Ascending aorta (tissue), 2 donors: Measurements from ENCODE around the gene ZNF48. TPM values are rescaled to one million over a fixed set of nuclear protein-coding genes. Genes with fewer than 3 reads are reported as not detected.

Experiments used
- DNase-seq, 2 donors: peaks; one replicate each; pipeline ENCODE4 v3.0.0-alpha.2; 2019; ENCODE audit warnings: low spot score in 2 of 2
- H3K27ac ChIP-seq, 2 donors: fragments of 200-600 bp; sonication (generic); one replicate each; pipeline ENCODE4 v1.5.1; 2016 to 2017; ENCODE audit warnings: mild to moderate bottlenecking in 1 of 2
- H3K27me3 ChIP-seq: fragments of 200-600 bp; sonication (generic); one replicate; pipeline ENCODE4 v1.5.1; 2017
- H3K36me3 ChIP-seq, 2 donors: fragments of 200-600 bp; sonication (generic); one replicate each; pipeline ENCODE4 v1.5.1; 2016
- H3K4me1 ChIP-seq, 2 donors: fragments of 200-600 bp; sonication (generic); one replicate each; pipeline ENCODE4 v1.5.1; 2016 to 2017; ENCODE audit warnings: mild to moderate bottlenecking in 1 of 2
- H3K4me3 ChIP-seq, 2 donors: fragments of 200-600 bp; sonication (generic); one replicate each; pipeline ENCODE4 v1.5.1; 2016 to 2017; ENCODE audit warnings: mild to moderate bottlenecking in 1 of 2
- H3K9me3 ChIP-seq, 2 donors: fragments of 200-600 bp; sonication (generic); one replicate each; pipeline ENCODE4 v1.5.1; 2016
- intact Hi-C: fragments of 100-400 bp; cut with DNase I; formaldehyde crosslinking; loops from one replicate; pipeline ENCODE4 v1.15.1; 2023
- total RNA-seq: library from RNA; depleted of rRNA; stranded (reverse); fragments of >200 nt; gene quantifications from one replicate; pipeline ENCODE4 v1.1.0, GENCODE V29; 2016
- TF ChIP-seq, protein P1 (sequence below), 3 experiments: fragments of 200-600 bp in 2 of 3; fragments of 450-650 bp in 1 of 3; sonication (generic) in 2 of 3; IDR thresholded peaks; one replicate each; pipeline ENCODE4 v1.5.1; 2016 to 2019; ENCODE audit warnings: antibody characterized with exemption in 3 of 3, mild to moderate bottlenecking in 1 of 3, moderate library complexity in 1 of 3

The ZNF48 gene
- total RNA-seq, 1 donor from 2014 or later: 25.1 TPM

DNA sequence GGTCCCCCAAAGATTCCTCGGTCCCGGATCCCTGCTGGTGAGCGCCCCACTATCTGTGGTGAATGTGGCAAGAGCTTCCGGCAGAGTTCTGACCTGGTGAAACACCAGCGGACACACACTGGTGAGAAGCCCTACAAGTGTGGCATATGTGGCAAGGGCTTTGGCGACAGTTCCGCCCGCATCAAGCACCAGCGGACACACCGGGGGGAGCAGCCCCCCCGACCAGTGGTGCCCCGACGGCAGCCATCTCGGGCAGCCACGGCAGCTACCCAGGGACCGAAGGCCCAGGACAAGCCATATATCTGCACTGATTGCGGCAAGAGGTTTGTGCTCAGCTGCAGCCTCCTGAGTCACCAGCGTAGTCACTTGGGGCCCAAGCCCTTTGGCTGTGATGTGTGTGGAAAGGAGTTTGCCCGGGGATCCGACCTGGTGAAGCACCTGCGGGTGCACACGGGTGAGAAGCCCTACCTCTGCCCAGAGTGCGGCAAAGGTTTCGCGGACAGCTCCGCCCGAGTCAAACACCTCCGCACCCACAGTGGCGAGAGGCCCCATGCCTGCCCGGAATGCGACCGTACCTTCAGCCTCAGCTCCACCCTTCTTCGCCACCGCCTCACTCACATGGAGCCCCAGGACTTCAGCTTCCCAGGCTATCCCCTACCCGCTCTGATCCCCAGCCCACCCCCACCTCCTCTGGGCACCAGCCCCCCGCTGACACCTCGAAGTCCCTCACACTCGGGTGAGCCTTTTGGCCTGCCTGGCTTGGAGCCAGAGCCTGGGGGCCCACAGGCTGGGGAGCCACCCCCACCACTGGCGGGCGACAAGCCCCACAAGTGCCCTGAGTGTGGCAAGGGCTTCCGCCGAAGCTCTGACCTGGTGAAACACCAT, 2.8 kb downstream of the ZNF48 start:
- Histone ChIP-seq H3K4me1 (peaks cover 11 to 15% of the 10 kb centered on the region in 2 donors), H3K27me3 (no peaks in the 10 kb centered on the region), H3K27ac (no peak overlapping the region), H3K9me3 (no peaks in the 10 kb centered on the region), H3K4me3 (no peak overlapping the region), H3K36me3 (peaks cover 10 to 14% of the 10 kb centered on the region in 2 donors)
- intact Hi-C loops: no loop called here
- TF ChIP-seq, protein P1, sequence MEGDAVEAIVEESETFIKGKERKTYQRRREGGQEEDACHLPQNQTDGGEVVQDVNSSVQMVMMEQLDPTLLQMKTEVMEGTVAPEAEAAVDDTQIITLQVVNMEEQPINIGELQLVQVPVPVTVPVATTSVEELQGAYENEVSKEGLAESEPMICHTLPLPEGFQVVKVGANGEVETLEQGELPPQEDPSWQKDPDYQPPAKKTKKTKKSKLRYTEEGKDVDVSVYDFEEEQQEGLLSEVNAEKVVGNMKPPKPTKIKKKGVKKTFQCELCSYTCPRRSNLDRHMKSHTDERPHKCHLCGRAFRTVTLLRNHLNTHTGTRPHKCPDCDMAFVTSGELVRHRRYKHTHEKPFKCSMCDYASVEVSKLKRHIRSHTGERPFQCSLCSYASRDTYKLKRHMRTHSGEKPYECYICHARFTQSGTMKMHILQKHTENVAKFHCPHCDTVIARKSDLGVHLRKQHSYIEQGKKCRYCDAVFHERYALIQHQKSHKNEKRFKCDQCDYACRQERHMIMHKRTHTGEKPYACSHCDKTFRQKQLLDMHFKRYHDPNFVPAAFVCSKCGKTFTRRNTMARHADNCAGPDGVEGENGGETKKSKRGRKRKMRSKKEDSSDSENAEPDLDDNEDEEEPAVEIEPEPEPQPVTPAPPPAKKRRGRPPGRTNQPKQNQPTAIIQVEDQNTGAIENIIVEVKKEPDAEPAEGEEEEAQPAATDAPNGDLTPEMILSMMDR (IDR thresholded peaks at IDR 0.05): no peak
- DNase-seq: no peak

DNA sequence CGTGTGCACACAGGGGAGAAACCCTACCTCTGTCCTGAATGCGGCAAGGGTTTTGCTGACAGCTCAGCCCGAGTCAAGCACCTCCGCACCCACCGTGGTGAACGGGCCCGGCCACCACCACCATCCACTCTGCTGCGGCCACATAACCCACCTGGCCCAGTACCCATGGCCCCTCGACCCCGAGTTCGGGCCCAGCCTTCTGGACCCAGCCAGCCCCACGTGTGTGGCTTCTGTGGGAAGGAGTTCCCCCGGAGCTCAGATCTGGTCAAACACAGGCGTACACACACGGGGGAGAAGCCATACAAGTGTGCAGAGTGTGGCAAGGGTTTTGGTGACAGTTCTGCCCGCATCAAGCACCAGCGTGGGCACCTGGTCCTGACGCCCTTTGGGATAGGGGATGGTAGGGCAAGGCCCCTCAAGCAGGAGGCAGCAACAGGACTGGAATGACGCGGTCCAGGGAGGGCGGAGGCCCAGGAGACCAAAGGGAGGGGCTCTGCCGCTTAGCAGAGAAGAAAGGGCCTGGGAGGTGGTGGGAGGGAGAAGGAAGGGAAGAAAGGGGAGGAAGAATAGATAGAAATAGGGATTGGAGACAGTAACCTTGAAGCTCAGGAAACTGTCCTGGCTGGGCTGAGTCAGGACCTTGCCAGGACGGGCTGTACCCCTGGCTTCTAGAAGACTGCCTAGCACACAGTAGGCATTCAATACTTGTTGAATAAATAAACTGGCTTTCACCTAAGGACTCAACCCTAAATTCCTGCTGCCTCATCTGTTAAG, 3.6 kb downstream of the ZNF48 start:
- intact Hi-C loops: no loop called here

DNA sequence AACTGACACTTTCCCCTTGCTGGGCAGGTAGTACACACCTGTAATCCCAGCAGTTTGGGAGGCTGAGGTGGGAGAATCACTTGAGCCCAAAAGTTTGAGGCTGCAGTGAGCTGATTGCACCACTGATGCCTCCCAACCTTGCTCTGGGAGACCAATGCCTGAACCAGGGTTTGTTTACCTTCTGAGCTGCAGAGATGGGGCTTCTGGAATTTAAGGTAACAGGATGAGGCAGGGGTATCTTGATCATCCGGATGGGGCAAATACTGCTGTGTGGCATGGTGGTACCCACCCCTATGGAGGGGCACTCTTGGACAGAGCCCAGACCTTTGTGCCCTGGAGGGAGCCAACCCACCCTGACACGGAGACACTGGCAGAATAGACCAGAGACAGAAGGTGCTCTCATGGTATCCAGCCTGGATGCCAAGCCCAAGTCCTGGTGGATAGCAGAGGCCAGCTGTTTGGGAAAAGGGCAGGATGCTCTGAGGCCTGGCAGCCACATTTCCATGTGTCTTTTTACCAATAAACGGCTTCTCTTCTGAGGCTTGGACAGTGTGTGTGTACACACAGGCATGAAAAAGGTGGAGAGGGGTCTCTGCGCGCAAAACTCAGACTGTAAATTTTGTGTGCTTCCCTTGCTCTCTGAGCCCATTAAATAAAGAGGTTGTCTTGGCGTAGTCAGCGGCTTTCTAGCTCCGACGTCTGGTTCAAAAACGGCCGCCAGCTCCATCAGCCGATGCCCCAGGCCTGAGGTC, 4.4 kb downstream of the ZNF48 start:
- no peak for DNase-seq
- Histone ChIP-seq H3K27ac (peak overlapping the region; percentile 87), H3K27me3 (no peaks in the 10 kb centered on the region), H3K4me1 (peaks cover 9 to 11% of the 10 kb centered on the region in 2 donors), H3K9me3 (no peaks in the 10 kb centered on the region), H3K36me3 (peaks cover 10 to 14% of the 10 kb centered on the region in 2 donors), H3K4me3 (peak overlapping the region; percentile 71 to 78)
- TF ChIP-seq, protein P1 (IDR thresholded peaks at IDR 0.05): no peak
- intact Hi-C loops: no loop called here

More for the DNA sequence above, 3.6 kb downstream of the ZNF48 start:
- Histone ChIP-seq H3K27ac (peak overlapping the region; percentile 87), H3K4me1 (peaks cover 11 to 15% of the 10 kb centered on the region in 2 donors), H3K9me3 (no peaks in the 10 kb centered on the region), H3K36me3 (peaks cover 10 to 14% of the 10 kb centered on the region in 2 donors), H3K4me3 (peak overlapping the region in 1 of 2 donors; percentile 78), H3K27me3 (no peaks in the 10 kb centered on the region)
- TF ChIP-seq, protein P1 (IDR thresholded peaks at IDR 0.05): no peak
- no peak for DNase-seq

DNA sequence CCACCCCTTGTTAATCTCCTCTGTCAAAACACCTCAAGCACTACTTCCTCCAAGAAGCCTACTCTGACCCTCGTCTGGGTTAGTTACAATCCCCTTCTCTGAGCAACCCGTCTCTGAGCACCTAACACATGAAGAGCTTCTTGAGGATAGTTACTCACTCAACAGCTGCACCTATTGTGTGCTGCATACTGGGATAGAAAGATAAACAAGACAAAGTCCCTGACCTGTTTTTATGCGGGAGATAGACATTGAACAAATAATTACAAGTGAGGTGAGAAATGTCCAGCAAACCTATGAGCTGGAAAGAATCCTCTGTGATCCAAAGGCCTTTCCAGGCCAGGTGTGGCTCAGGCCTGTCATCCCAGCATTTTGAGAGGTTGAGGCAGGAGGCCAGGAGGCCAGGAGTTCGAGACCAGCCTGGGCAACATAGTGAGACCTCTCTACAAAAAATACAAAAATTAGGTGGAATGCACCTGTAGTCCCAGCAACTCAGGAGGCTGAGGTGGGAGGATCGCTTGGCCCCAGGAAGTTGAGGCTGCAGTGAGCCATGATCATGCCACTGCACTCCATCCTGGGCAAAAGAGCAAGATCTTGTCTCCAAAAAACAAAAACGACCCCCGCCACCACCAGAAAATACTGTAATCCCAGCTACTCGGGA, 6.7 kb downstream of the ZNF48 start:
- Histone ChIP-seq H3K9me3 (no peaks in the 10 kb centered on the region), H3K36me3 (peaks cover 10 to 14% of the 10 kb centered on the region in 2 donors), H3K27ac (no peak overlapping the region), H3K4me3 (no peak overlapping the region), H3K4me1 (peaks cover 6% of the 10 kb centered on the region in 2 donors), H3K27me3 (no peaks in the 10 kb centered on the region)
- intact Hi-C loops: no loop called here
- TF ChIP-seq, protein P1 (IDR thresholded peaks at IDR 0.05): no peak
- DNase-seq: no peak

DNA sequence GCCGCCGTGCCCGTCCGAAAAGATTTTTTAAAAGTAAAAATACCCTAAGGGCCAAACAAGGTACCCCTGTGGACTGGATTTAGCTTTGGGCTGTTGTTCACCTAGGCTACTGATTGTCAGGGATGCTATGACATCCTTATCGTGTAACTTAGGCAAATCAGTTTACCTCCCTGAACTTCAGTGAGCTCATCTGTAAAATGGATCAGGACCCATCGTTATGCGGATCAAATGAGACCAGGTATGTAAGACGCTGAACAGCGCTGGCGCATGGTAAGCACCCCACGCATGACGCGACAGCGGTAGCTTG, 11.5 kb downstream of the ZNF48 start:
- intact Hi-C loops: loop anchor here (1.0 to 2.0 kb wide), 3 partner anchors 11 to 36 kb away; partner anchors contain the start of genes TBC1D10B and ZNF48
- peaks cover 0 to 5% of the 10 kb centered on the region in 2 donors for H3K36me3 ChIP-seq
- peaks cover 8 to 16% of the 10 kb centered on the region in 2 donors for H3K4me1 ChIP-seq
- H3K9me3 ChIP-seq: no peaks in the 10 kb centered on the region
- no peak for DNase-seq
- H3K4me3 ChIP-seq: peak overlapping the region; percentile 67 to 82
- TF ChIP-seq, protein P1 (IDR thresholded peaks at IDR 0.05): no peak
- H3K27me3 ChIP-seq: no peaks in the 10 kb centered on the region
- H3K27ac ChIP-seq: peak overlapping the region; percentile 79 to 94
